Colonic mucosa (tissue), 4 donors: Measurements from ENCODE around the gene CCM2. TPM values are rescaled to one million over a fixed set of nuclear protein-coding genes. Genes with fewer than 3 reads are reported as not detected.

Experiments
- DNase-seq: peaks from one replicate; pipeline ENCODE4 v3.0.0-alpha.2; 2020
- H3K27ac ChIP-seq: fragments of 200-600 bp; one replicate; pipeline ENCODE4 v1.8.0; 2021
- H3K27me3 ChIP-seq: fragments of 200-600 bp; one replicate; pipeline ENCODE4 v1.8.0; 2021
- H3K36me3 ChIP-seq: fragments of 200-600 bp; one replicate; pipeline ENCODE4 v1.8.0; 2021
- H3K4me1 ChIP-seq: fragments of 200-600 bp; one replicate; pipeline ENCODE4 v1.8.0; 2021; ENCODE audit warnings: mild to moderate bottlenecking
- H3K4me3 ChIP-seq: fragments of 200-600 bp; one replicate; pipeline ENCODE4 v1.8.0; 2021
- H3K9ac ChIP-seq, 2 donors: one replicate each; pipeline ENCODE4 v1.7.0; 2013; ENCODE audit warnings: control low read depth in 2 of 2, low read depth in 2 of 2, low read length in 2 of 2
- H3K9me3 ChIP-seq: fragments of 200-600 bp; one replicate; pipeline ENCODE4 v1.8.0; 2021
- CTCF ChIP-seq: fragments of 200-600 bp; IDR thresholded peaks from one replicate; pipeline ENCODE4 v1.8.0; 2022; ENCODE audit warnings: antibody characterized with exemption, mild to moderate bottlenecking
- intact Hi-C: fragments of 100-400 bp; cut with DNase I; formaldehyde crosslinking; loops from one replicate; pipeline ENCODE4 v1.14.1; 2022
- total RNA-seq, 2 donors: library from RNA; stranded (reverse); fragmentation: NEBNext Ultra II Directional in 1 of 2; extraction: Animal tissue kit (Norgen Biotek cat#: 25700) in 1 of 2; gene quantifications; one replicate each; pipeline ENCODE4 v1.2.1, GENCODE V29; 2021
- donor health status: healthy.
- donor health status: DM: no; HTN: no; CAD: no.
- donor health status: DM: no; HTN: no; CAD: no.

CCM2 gene
- total RNA-seq, 2 donors from 2014 or later = 34.8 to 38.0 TPM

GRCh38 chr7:45064047-45064725 is 64.2 kb downstream of the CCM2 start:
- no peak overlapping the region for H3K27ac ChIP-seq
- H3K36me3 ChIP-seq = no peaks in the 10 kb centered on the region
- no peaks in the 10 kb centered on the region for H3K27me3 ChIP-seq
- no peak for TF ChIP-seq CTCF
- H3K4me3 ChIP-seq = no peak overlapping the region
- intact Hi-C loops = no loop called here
- H3K9ac ChIP-seq = no peak overlapping the region
- DNase-seq = no peak
- H3K9me3 ChIP-seq = no peaks in the 10 kb centered on the region
- H3K4me1 ChIP-seq = no peaks in the 10 kb centered on the region

- H3K27me3 ChIP-seq = no peaks in the 10 kb centered on the region
- no peaks in the 10 kb centered on the region for H3K9me3 ChIP-seq
- no peak overlapping the region for H3K9ac ChIP-seq
- H3K36me3 ChIP-seq = no peaks in the 10 kb centered on the region
- intact Hi-C loops = no loop called here
- no peak overlapping the region for H3K27ac ChIP-seq
- no peak for TF ChIP-seq CTCF
- DNase-seq = no peak
- H3K4me3 ChIP-seq = no peak overlapping the region
- no peaks in the 10 kb centered on the region for H3K4me1 ChIP-seq
Measured at GRCh38 chr7:45065031-45065995, 65.3 kb downstream of the CCM2 start.

- H3K4me1 ChIP-seq = no peaks in the 10 kb centered on the region
- no peak overlapping the region for H3K4me3 ChIP-seq
- H3K27ac ChIP-seq = no peak overlapping the region
- intact Hi-C loops = no loop called here
- no peaks in the 10 kb centered on the region for H3K27me3 ChIP-seq
- H3K9me3 ChIP-seq = no peaks in the 10 kb centered on the region
- DNase-seq = no peak
- no peaks in the 10 kb centered on the region for H3K36me3 ChIP-seq
- no peak for TF ChIP-seq CTCF
- H3K9ac ChIP-seq = no peak overlapping the region
Measured at GRCh38 chr7:45066409-45066808, 66.4 kb downstream of the CCM2 start.

GRCh38 chr7:45067582-45067981 is 67.6 kb downstream of the CCM2 start:
- TF ChIP-seq CTCF = no peak
- H3K9ac ChIP-seq = no peak overlapping the region
- no peaks in the 10 kb centered on the region for H3K36me3 ChIP-seq
- no peak overlapping the region for H3K27ac ChIP-seq
- intact Hi-C loops = no loop called here
- no peak for DNase-seq
- H3K27me3 ChIP-seq = no peaks in the 10 kb centered on the region
- no peaks in the 10 kb centered on the region for H3K4me1 ChIP-seq
- no peak overlapping the region for H3K4me3 ChIP-seq
- no peaks in the 10 kb centered on the region for H3K9me3 ChIP-seq

GRCh38 chr7:45068236-45069023 is 68.4 kb downstream of the CCM2 start:
- Histone ChIP-seq H3K4me3 (no peak overlapping the region), H3K4me1 (no peaks in the 10 kb centered on the region), H3K9me3 (no peaks in the 10 kb centered on the region), H3K27ac (no peak overlapping the region), H3K27me3 (no peaks in the 10 kb centered on the region), H3K36me3 (peaks cover 1% of the 10 kb centered on the region), H3K9ac (no peak overlapping the region)
- intact Hi-C loops = no loop called here
- TF ChIP-seq CTCF = no peak
- DNase-seq = peak; percentile 67
